CD4-positive, alpha-beta T cell treated with Interleukin-6 at 100 ng/mL for 8 hours (primary cell): ENCODE results near the gene PIK3CA.

ENCODE experiments used
- DNase-seq: peaks from one replicate; pipeline ENCODE4 v3.0.0-alpha.2; 2020; ENCODE audit warnings: mixed read lengths, low spot score

The PIK3CA gene

GRCh38 chr3:179158336-179159039 is 10.3 kb downstream of the PIK3CA start:
- no peak for DNase-seq

GRCh38 chr3:179163503-179163902 is 15.3 kb downstream of the PIK3CA start:
- no peak for DNase-seq

GRCh38 chr3:179164857-179165256 is 16.7 kb downstream of the PIK3CA start:
- no peak for DNase-seq

GRCh38 chr3:179166561-179167201 is 18.5 kb downstream of the PIK3CA start:
- no peak for DNase-seq

- no peak for DNase-seq
Measured at GRCh38 chr3:179168918-179169317, 20.8 kb downstream of the PIK3CA start.

GRCh38 chr3:179172546-179172945 is 24.4 kb downstream of the PIK3CA start:
- DNase-seq = no peak

- no peak for DNase-seq
Measured at GRCh38 chr3:179174316-179174715, 26.2 kb downstream of the PIK3CA start.

- DNase-seq = no peak
Measured at GRCh38 chr3:179174898-179175297, 26.7 kb downstream of the PIK3CA start.

- DNase-seq = no peak
Measured at GRCh38 chr3:179175358-179175757, 27.2 kb downstream of the PIK3CA start.

GRCh38 chr3:179177611-179178010 is 29.5 kb downstream of the PIK3CA start:
- DNase-seq = no peak

GRCh38 chr3:179179256-179179655 is 31.1 kb downstream of the PIK3CA start:
- DNase-seq = no peak

GRCh38 chr3:179179979-179180759 is 32.0 kb downstream of the PIK3CA start:
- no peak for DNase-seq

- DNase-seq = no peak
Measured at GRCh38 chr3:179181021-179181472, 32.9 kb downstream of the PIK3CA start.

- DNase-seq = no peak
Measured at GRCh38 chr3:179181993-179182551, 33.9 kb downstream of the PIK3CA start.

- no peak for DNase-seq
Measured at GRCh38 chr3:179182902-179183301, 34.7 kb downstream of the PIK3CA start.

GRCh38 chr3:179184826-179185225 is 36.7 kb downstream of the PIK3CA start:
- no peak for DNase-seq

GRCh38 chr3:179186426-179186825 is 38.3 kb downstream of the PIK3CA start:
- DNase-seq = no peak

- DNase-seq = no peak
Measured at GRCh38 chr3:179189759-179190158, 41.6 kb downstream of the PIK3CA start.

- no peak for DNase-seq
Measured at GRCh38 chr3:179190581-179190980, 42.4 kb downstream of the PIK3CA start.

GRCh38 chr3:179192542-179192941 is 44.4 kb downstream of the PIK3CA start:
- DNase-seq = no peak

GRCh38 chr3:179194931-179195330 is 46.8 kb downstream of the PIK3CA start:
- DNase-seq = no peak

GRCh38 chr3:179196098-179196497 is 47.9 kb downstream of the PIK3CA start:
- peak; percentile 38 for DNase-seq

GRCh38 chr3:179196700-179197099 is 48.5 kb downstream of the PIK3CA start:
- DNase-seq = no peak
